CD4-positive, alpha-beta T cell treated with Interleukin-12 subunit alpha and Interleukin-12 subunit beta, for 1 hour (primary cell): ENCODE results near the gene LINGO1.

ENCODE experiments used
- DNase-seq: peaks from one replicate; pipeline ENCODE4 v3.0.0-alpha.2; 2020

Gene LINGO1

DNA sequence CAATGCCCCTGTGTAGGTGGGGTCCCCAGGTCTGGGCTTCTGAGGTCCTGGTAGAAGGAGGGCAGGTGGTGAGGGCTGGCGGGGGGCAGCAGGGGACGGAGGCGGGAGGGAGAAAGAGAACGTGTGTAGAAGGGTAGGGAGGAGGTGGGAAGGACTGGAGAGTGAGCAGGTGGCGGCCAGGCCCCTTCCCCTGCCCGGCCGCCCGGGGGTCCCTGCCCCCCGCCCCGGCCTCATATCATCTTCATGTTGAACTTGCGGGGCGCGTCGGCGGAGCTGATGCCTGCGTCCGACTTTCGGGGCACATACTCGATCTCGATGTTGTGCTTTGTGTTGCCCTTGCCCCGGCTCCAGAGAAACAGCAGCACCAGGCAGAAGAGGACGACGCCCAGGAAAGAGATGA lies 18.9 kb downstream of the LINGO1 start:
- no peak for DNase-seq

DNA sequence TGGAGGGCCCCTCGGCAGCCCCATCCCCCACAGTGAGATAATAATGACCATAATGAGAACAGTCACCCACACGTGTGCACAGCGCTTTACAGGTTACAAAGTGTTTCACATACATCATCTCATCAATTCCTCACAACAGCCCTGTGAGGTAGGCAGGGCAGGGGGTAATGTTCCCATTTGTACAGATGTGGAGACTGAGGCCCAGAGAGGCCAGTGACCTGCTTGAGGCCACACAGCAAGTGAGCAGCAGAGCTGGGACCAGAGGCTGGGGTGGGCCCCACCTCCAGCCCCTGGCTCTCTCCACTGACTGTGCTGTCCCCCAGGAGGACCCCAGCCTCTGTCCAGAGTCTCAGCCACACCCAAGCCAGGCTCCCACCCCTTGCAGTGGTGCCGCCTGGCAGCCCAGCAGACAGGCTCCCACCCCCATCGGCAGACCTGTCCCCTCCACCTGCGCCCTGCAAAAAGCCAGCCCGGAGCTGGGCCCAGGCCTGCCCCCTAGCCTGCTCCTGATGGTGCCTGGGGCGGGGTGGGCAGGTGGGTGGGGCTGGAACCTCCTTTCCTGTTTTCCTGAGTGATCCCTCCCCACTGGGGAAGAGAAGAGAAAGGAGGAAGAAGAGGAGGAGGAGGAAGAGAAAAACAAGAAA lies 19.6 kb downstream of the LINGO1 start:
- DNase-seq, result no peak

GRCh38 chr15:77611767-77612166 lies 20.9 kb downstream of the LINGO1 start:
- no peak for DNase-seq

- DNase-seq, result no peak
Observed at GRCh38 chr15:77610731-77611130, 22.0 kb downstream of the LINGO1 start.

DNA sequence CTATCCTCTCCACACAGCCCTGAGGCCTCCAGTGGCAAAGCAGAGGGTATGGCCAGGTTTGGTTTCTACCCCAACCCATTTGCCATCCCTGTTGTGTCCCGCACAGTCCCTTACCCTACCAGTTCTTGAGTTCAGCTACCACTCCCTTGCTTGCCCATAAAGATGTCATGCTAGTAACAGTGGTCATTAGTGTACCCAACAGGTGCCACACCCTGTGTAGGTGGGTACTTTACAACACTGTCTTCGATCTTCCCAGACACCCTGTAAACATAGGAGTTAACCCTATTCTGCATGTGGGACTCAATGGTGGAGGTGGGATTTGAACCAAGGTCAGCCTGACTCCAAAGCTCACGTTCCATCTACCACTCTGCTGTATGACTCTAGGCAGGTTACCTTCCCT lies 23.2 kb downstream of the LINGO1 start:
- DNase-seq, result no peak

DNA sequence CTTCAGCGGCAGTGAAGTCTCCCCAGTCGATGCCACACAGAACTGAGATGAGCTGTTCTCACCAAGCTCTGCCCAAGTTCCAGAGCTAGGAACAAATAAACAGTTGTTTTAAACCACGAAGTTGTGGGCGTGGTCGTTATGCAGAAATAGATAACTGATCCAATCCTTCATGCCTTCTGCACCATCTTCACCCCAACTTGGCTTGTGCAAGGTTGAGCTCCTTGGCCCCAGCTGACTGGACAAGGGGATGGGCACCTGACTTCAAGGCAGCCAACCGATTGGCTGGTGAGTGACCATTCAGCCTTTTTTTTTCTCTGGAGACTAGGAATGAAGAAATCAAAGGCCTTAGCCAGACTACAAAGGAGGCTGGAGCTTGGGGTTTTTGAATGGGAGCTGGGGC lies 23.9 kb downstream of the LINGO1 start:
- no peak for DNase-seq

DNA sequence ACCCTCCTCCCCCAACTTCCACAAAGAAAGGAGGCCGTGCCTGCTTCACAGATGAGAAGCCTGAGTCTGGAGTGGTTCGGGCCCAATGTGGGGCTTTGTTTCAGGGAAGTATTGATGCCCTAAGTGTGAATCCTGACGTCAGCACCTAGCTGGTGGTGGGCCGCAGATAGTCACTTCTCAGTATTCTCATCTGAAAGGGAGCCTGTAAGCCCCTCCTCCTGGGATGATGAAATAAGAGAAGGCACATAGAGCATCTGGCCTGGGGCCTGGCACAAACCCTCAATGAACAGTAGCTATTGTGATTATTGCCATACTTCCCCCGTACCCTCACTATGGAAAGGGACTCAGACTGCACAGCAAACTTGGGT lies 24.8 kb downstream of the LINGO1 start:
- no peak for DNase-seq

GRCh38 chr15:77607111-77607893 lies 25.4 kb downstream of the LINGO1 start:
- no peak for DNase-seq

DNA sequence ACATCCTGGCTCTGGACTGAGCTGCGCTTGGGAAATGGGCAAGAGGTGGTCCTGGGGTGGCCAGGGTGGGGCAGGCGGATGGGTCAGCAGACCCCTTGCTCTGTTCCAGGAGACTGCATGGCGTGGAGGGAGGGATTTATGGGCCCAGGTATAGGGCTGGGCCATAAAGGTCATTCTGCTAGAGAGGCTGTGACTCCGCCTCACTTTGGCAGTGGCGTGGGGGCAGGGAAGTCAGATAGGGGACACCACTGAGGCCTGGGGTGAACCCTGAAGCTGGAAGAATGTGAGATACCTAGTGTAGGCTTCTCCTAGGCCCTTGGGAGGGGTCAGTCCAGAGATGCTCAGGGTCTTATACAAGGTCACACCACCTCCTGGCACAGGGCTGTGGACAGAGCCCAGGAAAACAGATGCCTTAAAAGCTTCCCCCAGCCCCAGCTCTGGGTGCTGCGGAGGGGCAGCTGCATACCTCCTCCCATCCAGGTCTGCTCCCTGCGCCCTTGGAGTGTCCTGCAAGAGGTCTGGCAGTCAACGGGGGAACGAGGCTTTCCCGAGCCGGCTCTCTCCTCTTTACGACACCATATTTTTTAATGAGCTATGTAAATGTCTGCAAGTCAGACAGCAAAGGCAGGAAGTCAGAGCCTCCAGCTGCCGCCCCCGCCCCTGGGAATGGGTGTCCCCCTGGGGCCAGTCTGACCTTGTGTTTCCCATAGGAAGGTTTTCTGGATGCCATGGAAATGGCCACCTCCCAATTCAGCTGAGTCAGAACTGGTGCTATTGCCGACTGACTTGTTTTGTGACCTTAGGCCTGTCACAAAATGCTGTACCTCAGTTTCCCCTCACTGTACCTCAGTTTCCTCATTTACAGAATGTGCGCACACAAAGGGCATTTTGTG lies 26.3 kb downstream of the LINGO1 start:
- DNase-seq, result no peak

- DNase-seq, result no peak
Observed at GRCh38 chr15:77605547-77605946, 27.2 kb downstream of the LINGO1 start.

GRCh38 chr15:77604973-77605372 lies 27.7 kb downstream of the LINGO1 start:
- no peak for DNase-seq

GRCh38 chr15:77603611-77604336 lies 28.9 kb downstream of the LINGO1 start:
- no peak for DNase-seq

- no peak for DNase-seq
Observed at GRCh38 chr15:77602800-77603199, 29.9 kb downstream of the LINGO1 start.

DNA sequence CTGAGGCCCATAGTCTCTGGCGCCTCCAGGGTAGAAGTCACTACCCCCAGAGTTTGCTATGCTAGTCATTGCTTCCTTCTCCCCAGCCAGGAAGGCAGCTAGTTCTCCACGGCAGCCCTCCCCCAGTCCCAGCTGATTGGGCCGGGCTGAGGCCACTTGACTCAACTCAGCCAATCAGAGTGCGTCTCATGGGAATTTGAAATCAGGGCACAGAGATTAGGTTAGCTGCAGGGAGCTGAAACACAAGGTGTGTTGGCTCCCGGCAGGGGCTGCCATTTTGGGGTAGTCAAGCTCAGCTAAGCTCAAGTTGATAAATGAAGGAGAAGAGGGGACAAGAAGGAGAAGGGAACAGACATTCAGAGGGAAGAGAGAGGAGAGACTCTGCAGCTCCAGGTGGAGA lies 32.8 kb downstream of the LINGO1 start:
- no peak for DNase-seq

DNA sequence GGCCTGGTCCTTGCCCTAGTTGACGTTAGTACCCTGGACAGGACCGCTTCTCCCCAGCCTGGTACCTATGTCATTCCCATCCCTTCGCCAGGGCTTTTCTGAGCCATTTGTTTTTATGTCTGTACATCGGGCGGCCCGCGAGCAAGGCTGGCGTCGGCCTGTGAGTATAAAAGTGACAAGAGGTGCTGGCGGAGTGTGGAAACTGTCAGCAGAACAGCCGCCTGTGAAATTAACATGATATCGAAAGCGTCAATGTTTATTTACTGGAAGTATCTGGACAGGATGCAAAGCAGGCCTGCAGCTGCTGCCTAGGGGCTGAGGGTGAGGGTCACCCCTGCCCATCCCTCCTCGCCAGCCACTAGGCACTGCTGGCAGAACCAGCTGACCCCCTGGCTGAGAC lies 33.4 kb downstream of the LINGO1 start:
- no peak for DNase-seq

DNA sequence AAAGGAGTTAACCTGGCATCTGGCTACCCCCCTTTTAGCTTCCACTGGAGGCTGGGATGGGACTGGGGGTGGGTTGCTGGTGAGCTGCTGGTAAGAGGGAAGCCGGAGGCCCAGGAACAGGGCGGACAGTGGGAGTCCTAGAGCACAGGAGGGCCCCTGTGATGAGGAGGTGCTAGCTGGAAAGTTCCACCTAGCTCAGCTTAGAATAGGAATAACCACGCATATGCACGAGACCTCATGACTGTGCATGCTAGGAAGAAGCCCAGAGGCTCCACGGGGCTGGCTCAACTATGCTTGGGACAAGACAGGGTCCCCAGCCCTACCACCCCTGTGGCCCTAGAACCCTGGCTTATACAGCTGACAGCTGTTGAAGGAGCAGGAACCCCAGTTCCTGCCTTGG lies 34.1 kb downstream of the LINGO1 start:
- DNase-seq, result no peak

- DNase-seq, result no peak
Observed at GRCh38 chr15:77597804-77598453, 34.8 kb downstream of the LINGO1 start.

- no peak for DNase-seq
Observed at GRCh38 chr15:77596821-77597803, 35.6 kb downstream of the LINGO1 start.

- no peak for DNase-seq
Observed at GRCh38 chr15:77595231-77595630, 37.5 kb downstream of the LINGO1 start.

DNA sequence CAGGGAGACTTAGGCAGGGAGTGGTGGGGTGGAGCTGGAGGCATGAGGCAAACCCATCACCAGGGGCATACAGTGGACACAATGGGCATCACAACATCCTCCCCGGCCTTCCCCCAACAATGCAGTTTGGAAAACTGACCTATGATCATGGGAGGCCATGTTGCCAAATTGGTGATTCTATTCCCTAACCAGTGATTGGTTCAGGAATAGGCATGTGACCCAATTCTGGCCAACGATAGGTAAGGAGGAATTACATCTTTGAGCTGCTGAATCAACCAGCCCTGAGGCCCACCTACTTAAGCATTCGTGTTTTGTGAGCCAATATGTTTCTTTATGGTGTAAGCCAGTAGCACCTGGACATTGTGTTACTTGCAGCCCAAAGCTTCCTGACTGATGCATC lies 40.0 kb downstream of the LINGO1 start:
- no peak for DNase-seq

DNA sequence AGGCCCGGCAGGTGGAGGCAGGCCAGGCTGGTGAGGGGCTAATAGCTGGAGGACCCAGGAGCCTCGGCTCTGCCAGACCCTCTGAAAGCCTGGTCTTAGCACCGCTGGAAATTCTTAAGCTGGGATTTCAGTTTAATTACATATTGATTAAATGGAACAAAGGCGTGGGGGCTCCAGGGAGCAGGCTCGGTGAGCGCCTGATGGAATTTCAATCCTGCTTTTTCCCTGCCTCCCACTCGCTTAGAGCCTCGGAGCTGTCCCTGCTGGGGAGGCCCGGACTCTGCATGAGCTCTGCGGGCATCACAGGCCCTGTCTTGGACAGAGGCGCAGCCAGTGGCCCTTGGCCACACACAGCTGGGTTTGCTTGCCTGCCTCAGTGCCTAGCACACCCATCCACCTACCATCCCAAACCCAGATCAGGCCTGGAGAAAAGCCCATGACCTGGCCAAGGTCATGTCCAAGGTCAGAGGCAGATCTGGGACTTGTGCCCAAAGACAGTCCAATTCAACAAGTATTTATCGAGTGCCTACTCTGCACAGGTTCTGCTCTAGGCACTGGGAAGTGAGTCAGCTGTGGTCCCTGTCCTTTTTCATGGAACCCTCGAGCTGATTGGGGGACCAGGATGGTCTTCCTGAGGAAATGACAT lies 40.6 kb downstream of the LINGO1 start:
- no peak for DNase-seq
